HG02943 (cell line): ENCODE results near the gene HYCC1.
"Not testable (repeated sequence)": the region's sequence is repeated elsewhere in the genome, so short reads cannot be mapped to it uniquely, and the experiment has no call there.

Experiments used
- ATAC-seq: cut with Tn5 transposase; IDR thresholded peaks from one replicate; pipeline ENCODE4 v1.9.1; 2021; ENCODE audit warnings: mild to moderate bottlenecking, low read depth, moderate library complexity; ENCODE audit not compliant: unreplicated experiment

The HYCC1 gene

DNA sequence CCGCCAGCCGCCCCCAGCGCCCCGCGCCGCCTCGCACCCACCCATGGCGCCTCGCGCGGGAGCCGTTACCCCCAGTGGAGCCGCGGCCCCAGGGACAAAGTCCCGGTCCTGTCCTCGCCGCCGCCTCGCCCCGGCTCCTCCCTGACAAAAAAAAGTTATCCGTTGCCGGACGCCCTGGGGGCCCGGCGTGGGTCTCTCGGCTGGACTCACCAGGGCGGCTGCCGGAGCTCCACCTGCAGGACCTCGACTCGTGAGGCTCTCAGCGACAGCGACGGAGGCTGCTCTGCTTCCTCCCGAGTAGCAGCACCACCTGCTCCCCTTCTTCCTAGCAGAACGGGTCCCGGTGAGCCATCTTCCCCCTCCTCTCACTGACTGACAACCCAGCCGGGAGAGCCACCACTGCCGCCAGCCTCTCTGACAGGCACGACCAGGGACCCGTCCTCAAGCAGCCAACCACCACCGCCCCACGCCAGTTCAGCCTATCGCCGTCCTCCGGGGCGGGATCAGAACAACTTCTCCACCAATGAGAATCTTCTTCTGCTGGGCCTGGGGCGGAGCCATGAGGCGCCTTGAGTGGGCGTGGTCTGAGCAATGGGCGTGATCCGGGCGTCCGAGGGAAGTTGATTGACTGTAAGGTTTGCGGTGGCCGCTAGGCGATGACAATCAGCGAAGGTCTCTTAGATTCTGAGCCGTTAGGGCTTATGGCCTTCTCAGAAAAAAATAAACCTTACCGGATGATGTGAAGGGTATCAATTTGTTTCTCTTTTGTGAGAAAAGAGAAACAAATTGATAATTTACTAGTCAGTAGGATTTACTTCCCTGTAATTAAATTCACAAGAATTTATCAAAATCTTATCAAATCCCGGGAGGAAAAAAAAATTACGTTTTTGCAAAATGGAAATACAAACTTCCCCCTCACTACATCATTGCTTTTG is at the start of gene HYCC1:
TSS of gene HYCC1 (minus strand) at position 416 of the 935 bp plus-strand sequence. CDS start 23,019 bp downstream, outside the sequence.
- peak; percentile 96 for ATAC-seq

GRCh38 chr7:23062452-23062851 is 48.5 kb upstream of the HYCC1 start:
- ATAC-seq = no peak

GRCh38 chr7:23061327-23061726 is 47.4 kb upstream of the HYCC1 start:
- ATAC-seq = no peak

DNA sequence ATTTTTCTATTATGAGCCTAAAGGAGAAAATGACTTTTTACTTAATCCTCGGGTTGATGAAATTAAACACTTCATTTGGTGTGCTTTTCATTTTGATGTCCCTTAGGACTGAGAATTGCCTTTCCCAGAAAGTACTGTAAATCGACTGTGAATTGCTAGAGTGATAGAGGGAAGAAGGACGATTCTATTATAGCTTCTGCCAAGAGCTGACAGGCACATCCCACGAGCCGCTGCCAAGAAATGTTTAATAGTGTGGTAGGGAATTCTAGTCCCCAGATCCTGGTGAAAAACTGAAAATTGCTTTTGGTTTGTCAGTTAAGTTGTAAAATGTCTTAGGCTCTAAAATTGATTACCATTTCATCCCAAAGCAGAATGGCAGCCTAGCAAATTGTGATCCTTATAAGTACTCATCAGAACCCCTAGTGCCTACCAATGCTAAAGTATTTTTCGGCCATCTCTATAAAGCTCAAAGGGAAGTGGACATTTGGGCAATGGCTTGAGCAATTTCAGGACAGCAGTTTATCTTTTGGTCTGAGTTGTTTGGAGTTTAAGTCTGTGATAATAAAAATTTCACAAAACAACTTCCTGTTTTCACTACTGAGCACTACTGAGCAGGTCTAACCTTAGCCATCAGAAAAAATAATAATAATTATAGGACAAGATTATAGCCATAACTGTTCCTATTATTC is 44.6 kb upstream of the HYCC1 start:
- ATAC-seq = no peak

GRCh38 chr7:23055582-23056178 is 41.8 kb upstream of the HYCC1 start:
- ATAC-seq = no peak

- ATAC-seq = not testable (repeated sequence)
These were observed 37.2 kb upstream of the HYCC1 start for GRCh38 chr7:23051124-23051485.

DNA sequence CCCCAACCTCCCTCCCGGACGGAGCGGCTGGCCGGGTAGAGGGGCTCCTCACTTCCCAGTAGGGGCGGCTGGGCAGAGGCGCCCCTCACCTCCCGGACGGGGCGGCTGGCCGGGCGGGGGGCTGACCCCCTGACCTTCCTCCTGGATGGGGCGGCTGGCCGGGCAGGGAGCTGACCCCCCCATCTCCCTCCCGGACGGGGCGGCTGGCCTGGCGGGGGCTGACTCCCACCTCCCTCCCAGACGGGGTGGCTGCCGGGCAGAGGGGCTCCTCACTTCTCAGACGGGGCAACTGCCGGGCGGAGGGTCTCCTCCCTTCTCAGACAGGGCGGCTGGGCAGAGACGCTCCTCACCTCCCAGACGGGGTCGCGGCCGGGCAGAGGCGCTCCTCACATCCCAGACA is 32.4 kb upstream of the HYCC1 start:
- ATAC-seq = not testable (repeated sequence)

- ATAC-seq = not testable (repeated sequence)
These were observed 31.2 kb upstream of the HYCC1 start for GRCh38 chr7:23045086-23045485.

- no peak for ATAC-seq
These were observed 30.7 kb upstream of the HYCC1 start for GRCh38 chr7:23044581-23044980.

GRCh38 chr7:23043441-23043840 is 29.5 kb upstream of the HYCC1 start:
- no peak for ATAC-seq

GRCh38 chr7:23039674-23040073 is 25.7 kb upstream of the HYCC1 start:
- ATAC-seq = not testable (repeated sequence)

- not testable (repeated sequence) for ATAC-seq
These were observed 21.8 kb upstream of the HYCC1 start for GRCh38 chr7:23035542-23036371.

- ATAC-seq = no peak
These were observed 13.3 kb upstream of the HYCC1 start for GRCh38 chr7:23027261-23027660.

GRCh38 chr7:23026164-23026563 is 12.2 kb upstream of the HYCC1 start:
- no peak for ATAC-seq

GRCh38 chr7:23024454-23024853 is 10.5 kb upstream of the HYCC1 start:
- ATAC-seq = no peak

DNA sequence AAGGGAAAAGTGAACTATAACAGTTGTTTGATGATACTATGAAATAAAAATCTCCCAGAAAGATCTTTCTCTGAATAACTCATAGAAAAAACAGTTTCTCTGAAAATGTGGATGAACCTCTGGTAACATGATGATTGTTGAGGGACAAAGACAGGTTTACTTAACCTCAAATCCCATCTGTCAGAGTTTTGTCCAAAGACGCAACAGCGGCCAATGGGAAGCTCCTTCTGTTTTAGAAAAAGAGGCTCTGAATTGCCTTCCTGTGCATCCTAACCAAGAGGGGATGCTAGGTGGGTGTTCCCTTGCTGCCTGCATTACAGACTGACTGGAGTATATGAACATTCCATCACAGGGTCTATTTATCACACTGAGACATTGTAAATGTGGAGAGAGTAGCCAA is 8.9 kb upstream of the HYCC1 start:
- ATAC-seq = no peak

DNA sequence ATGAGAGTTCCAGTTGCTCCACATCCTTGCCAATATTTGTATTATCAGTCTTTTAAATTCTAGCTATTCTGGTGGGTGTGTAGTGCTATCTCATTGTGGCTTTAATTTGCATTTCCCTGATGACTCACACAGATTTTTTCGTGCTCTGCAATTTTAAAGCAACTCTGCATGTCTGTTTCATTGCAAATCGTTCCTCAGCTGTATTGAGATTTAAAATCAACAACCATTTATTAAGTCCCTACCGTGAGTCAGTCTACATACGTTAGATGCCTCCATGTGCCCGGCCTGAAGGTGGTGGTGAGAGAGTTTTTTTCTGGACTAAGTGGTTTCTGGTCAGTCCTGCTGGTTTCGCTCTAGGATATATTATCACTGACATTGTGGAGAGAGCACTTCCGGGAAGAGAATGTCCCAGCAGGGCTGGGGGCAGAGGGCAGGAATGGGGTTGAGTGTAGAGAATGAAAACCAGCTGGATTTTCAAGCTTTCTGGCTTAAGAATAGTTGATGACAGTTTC is 8.4 kb upstream of the HYCC1 start:
- no peak for ATAC-seq

GRCh38 chr7:23021596-23021995 is 7.7 kb upstream of the HYCC1 start:
- no peak for ATAC-seq

GRCh38 chr7:23020742-23021401 is 6.9 kb upstream of the HYCC1 start:
- ATAC-seq = no peak

- no peak for ATAC-seq
These were observed 4.8 kb upstream of the HYCC1 start for GRCh38 chr7:23018750-23019149.
